Activated CD4-positive, alpha-beta T cell treated with anti-CD3 and anti-CD28 coated beads for 24 hours (primary cell): ENCODE measurements around the gene DDT.
A peak's percentile ranks its signal among the peaks of the same experiment; 100 is the strongest.
"Not testable (repeated sequence)": the region's sequence is repeated elsewhere in the genome, so short reads cannot be mapped to it uniquely, and the experiment has no call there.

Experiments used
- DNase-seq, 2 donors: peaks; one replicate each; pipeline ENCODE4 v3.0.0-alpha.2; 2020; ENCODE audit warnings: low read depth in 2 of 2

Gene DDT

GRCh38 chr22:23989583-23990244 is 15.5 kb upstream of the DDT start:
- not testable (repeated sequence) for DNase-seq

- DNase-seq = not testable (repeated sequence)
Observed at GRCh38 chr22:23986538-23987178, 12.4 kb upstream of the DDT start.

GRCh38 chr22:23986089-23986488 is 11.8 kb upstream of the DDT start:
- not testable (repeated sequence) for DNase-seq

GRCh38 chr22:23984430-23984829 is 10.2 kb upstream of the DDT start:
- no peak for DNase-seq

- not testable (repeated sequence) for DNase-seq
Observed at GRCh38 chr22:23980567-23980966, 6.3 kb upstream of the DDT start.

GRCh38 chr22:23979557-23980240 is 5.5 kb upstream of the DDT start, which contains the start of gene GSTT2:
Gene GSTT2, plus strand, starts transcription at chr22:23980134.
- not testable (repeated sequence) for DNase-seq

GRCh38 chr22:23977304-23977703 is 3.1 kb upstream of the DDT start:
- not testable (repeated sequence) for DNase-seq

- not testable (repeated sequence) for DNase-seq
Observed at GRCh38 chr22:23974836-23975352, 653 bp upstream of the DDT start.

GRCh38 chr22:23971927-23972326 is 2.3 kb downstream of the DDT start:
- not testable (repeated sequence) for DNase-seq

GRCh38 chr22:23970816-23971486 is 3.3 kb downstream of the DDT start:
- DNase-seq = no peak

- DNase-seq = no peak
Observed at GRCh38 chr22:23970201-23970641, 4.0 kb downstream of the DDT start.

- no peak for DNase-seq
Observed at GRCh38 chr22:23969071-23969470, 5.2 kb downstream of the DDT start.

GRCh38 chr22:23966568-23966967 is 7.7 kb downstream of the DDT start, which contains the start of gene DDTL:
Gene DDTL, plus strand, starts transcription at chr22:23966888. Its CDS starts 27 bp downstream, at chr22:23966915.
- DNase-seq = not testable (repeated sequence)

GRCh38 chr22:23966094-23966493 is 8.1 kb downstream of the DDT start:
- DNase-seq = not testable (repeated sequence)

GRCh38 chr22:23961084-23961771 is 13.0 kb downstream of the DDT start, which contains the start of gene GSTT2B:
Gene GSTT2B, minus strand, starts transcription at chr22:23961195. Its CDS starts 64 bp downstream, at chr22:23961131.
- DNase-seq = not testable (repeated sequence)

GRCh38 chr22:23956301-23956900 is 17.8 kb downstream of the DDT start:
- peak; percentile 68 to 78 for DNase-seq

- not testable (repeated sequence) for DNase-seq
Observed at GRCh38 chr22:23955886-23956285, 18.4 kb downstream of the DDT start.

- DNase-seq = not testable (repeated sequence)
Observed at GRCh38 chr22:23954991-23955305, 19.3 kb downstream of the DDT start.

- DNase-seq = not testable (repeated sequence)
Observed at GRCh38 chr22:23954193-23954990, 19.8 kb downstream of the DDT start.

- DNase-seq = not testable (repeated sequence)
Observed at GRCh38 chr22:23953485-23953884, 20.8 kb downstream of the DDT start.
